Prostate gland (tissue), 2 donors: ENCODE results near the gene ANKRD11. TPM values are rescaled to one million over a fixed set of nuclear protein-coding genes. Genes with fewer than 3 reads are reported as not detected.

Source experiments
- DNase-seq: peaks from one replicate; pipeline ENCODE4 v3.0.0-alpha.2; 2019; ENCODE audit warnings: low spot score
- H3K27ac ChIP-seq, 2 donors: fragments of 200-600 bp; sonication (generic); 2 replicates each; pipeline ENCODE4 v1.5.1; 2017 to 2019
- H3K27me3 ChIP-seq: fragments of 200-600 bp; sonication (generic); replicated peaks from 2 replicates; pipeline ENCODE4 v1.5.1; 2019; ENCODE audit not compliant: insufficient read depth
- H3K36me3 ChIP-seq, 2 donors: fragments of 200-600 bp; sonication (generic); 1 replicate in 1 of 2; 2 replicates in 1 of 2; pipeline versions ENCODE4 v1.5.1 to v1.8.1; 2017 to 2019
- H3K4me1 ChIP-seq: fragments of 200-600 bp; sonication (generic); replicated peaks from 2 replicates; pipeline ENCODE4 v1.5.1; 2019
- H3K4me3 ChIP-seq, 2 donors: fragments of 200-600 bp; sonication (generic); 2 replicates each; pipeline ENCODE4 v1.5.1; 2017 to 2019
- H3K9me3 ChIP-seq: fragments of 200-600 bp; sonication (generic); 2 replicates; pipeline ENCODE4 v1.5.1; 2017
- CTCF ChIP-seq, 4 experiments: fragments of 200-600 bp in 2 of 4; fragments of 450-650 bp in 2 of 4; sonication (generic) in 2 of 4; IDR thresholded peaks; 1 replicate in 3 of 4; 2 replicates in 1 of 4; pipeline ENCODE4 v1.5.1; 2016 to 2019; ENCODE audit warnings: antibody characterized with exemption in 4 of 4, mild to moderate bottlenecking in 2 of 4, moderate library complexity in 2 of 4
- POLR2A ChIP-seq: fragments of 450-650 bp; IDR thresholded peaks from one replicate; pipeline ENCODE4 v1.6.1; 2016; ENCODE audit warnings: antibody characterized with exemption, mild to moderate bottlenecking
- POLR2AphosphoS5 ChIP-seq: sonication (generic); formaldehyde crosslinking; IDR thresholded peaks from one replicate; pipeline ENCODE4 v1.6.1; 2017; ENCODE audit warnings: antibody characterized with exemption
- WGBS: methylation state at CpG from one replicate; pipeline ENCODE4 v1.1.5; 2018; 5-methylcytosine and 5-hydroxymethylcytosine counted together
- intact Hi-C: fragments of 100-400 bp; cut with DNase I; formaldehyde crosslinking; loops from one replicate; pipeline ENCODE4 v1.14.2; 2022
- total RNA-seq, 2 donors: library from RNA; depleted of rRNA; stranded (reverse); fragments of >200 nt; gene quantifications; one replicate each; pipeline ENCODE4 v1.1.0, GENCODE V29; 2016

The ANKRD11 gene
- total RNA-seq, 2 donors from 2014 or later: 66.2 to 143 TPM

- no peaks in the 10 kb centered on the region for H3K27me3 ChIP-seq
- H3K4me1 ChIP-seq: peaks cover 8% of the 10 kb centered on the region
- intact Hi-C loops: no loop called here
- H3K9me3 ChIP-seq: no peaks in the 10 kb centered on the region
- no peak for DNase-seq
- H3K36me3 ChIP-seq: no peaks in the 10 kb centered on the region
- H3K27ac ChIP-seq: no peak overlapping the region
- WGBS: 82% methylated on average over 3 of the region's 3 CpGs
- no peak overlapping the region for H3K4me3 ChIP-seq
- TF ChIP-seq POLR2AphosphoS5 (no peak), POLR2A (no peak), CTCF (IDR thresholded peaks at IDR 0.05) (no peak)
These were observed 176.8 kb downstream of the ANKRD11 start for GRCh38 chr16:89313583-89313982.

GRCh38 chr16:89312598-89313299, 177.6 kb downstream of the ANKRD11 start:
- no peak overlapping the region for H3K27ac ChIP-seq
- no peaks in the 10 kb centered on the region for H3K9me3 ChIP-seq
- H3K27me3 ChIP-seq: no peaks in the 10 kb centered on the region
- no peak for DNase-seq
- 95% methylated on average over 22 of the region's 22 CpGs for WGBS
- peaks cover 8% of the 10 kb centered on the region for H3K4me1 ChIP-seq
- TF ChIP-seq POLR2A: no peak
- no peak for TF ChIP-seq POLR2AphosphoS5
- no peak for TF ChIP-seq CTCF (IDR thresholded peaks at IDR 0.05)
- intact Hi-C loops: no loop called here
- H3K4me3 ChIP-seq: no peak overlapping the region
- H3K36me3 ChIP-seq: no peaks in the 10 kb centered on the region

DNA sequence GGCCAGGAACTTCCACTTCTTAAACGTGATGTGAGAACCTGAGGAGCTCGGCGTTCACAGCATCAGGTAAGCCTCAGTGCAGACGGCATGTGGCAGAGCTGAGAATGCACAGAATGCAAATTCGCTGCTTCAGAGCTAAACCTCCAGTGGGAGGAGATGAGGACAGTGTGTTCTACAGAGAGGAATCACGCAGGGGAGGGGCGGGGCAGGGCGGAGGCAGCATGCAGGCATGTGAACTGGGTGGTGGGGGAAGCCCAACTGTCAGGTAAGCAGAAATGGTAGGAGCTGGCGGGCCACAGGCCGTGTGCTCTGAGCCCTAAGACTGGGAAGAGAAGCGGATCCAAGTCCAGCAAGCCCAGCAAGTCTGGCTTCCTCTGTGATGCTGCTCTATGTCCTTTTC, 178.2 kb downstream of the ANKRD11 start:
- intact Hi-C loops: no loop called here
- peaks cover 8% of the 10 kb centered on the region for H3K4me1 ChIP-seq
- WGBS: 76% methylated on average over 11 of the region's 11 CpGs

GRCh38 chr16:89311636-89312035, 178.7 kb downstream of the ANKRD11 start:
- no peaks in the 10 kb centered on the region for H3K36me3 ChIP-seq
- intact Hi-C loops: no loop called here
- TF ChIP-seq CTCF (IDR thresholded peaks at IDR 0.05) (no peak), POLR2A (no peak)

More for the DNA sequence above, 178.2 kb downstream of the ANKRD11 start:
- no peaks in the 10 kb centered on the region for H3K9me3 ChIP-seq
- no peak overlapping the region for H3K27ac ChIP-seq
- H3K4me3 ChIP-seq: no peak overlapping the region
- no peak for DNase-seq
- no peaks in the 10 kb centered on the region for H3K36me3 ChIP-seq
- TF ChIP-seq POLR2A (no peak), CTCF (IDR thresholded peaks at IDR 0.05) (no peak), POLR2AphosphoS5 (no peak)
- no peaks in the 10 kb centered on the region for H3K27me3 ChIP-seq

DNA sequence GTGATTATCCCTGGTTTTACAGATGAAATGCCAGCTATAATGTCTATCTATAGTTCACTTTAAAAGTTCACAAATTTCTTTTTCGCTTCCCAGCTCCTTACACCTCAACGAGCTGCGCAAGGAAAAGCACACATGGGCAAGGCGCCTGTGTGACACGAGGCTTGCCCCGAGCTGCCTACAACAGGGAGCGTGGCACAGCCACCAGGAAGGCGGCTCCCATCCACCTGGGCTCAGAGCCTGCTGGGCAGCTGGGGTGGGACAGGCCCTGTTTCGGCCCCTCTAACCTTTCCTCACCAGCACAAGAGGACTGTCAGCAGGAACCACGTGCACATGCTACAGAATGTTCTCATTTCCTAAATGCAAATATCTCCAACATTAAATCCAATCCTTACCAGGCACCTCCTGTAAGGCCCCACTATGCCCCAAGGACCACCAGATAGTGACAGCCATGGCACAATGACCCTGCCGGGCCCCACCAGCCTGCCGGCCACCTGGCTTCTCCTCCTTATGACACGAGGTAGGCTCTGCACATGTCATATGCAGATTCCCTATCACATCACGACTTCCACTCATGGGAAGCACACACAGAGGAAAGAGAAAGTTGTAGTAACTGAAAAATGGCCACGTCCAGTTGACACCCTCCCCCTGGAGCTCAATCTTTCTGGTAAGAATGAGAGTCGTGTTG, 180.8 kb downstream of the ANKRD11 start:
- Histone ChIP-seq H3K4me3 (no peak overlapping the region), H3K27me3 (no peaks in the 10 kb centered on the region), H3K27ac (no peak overlapping the region), H3K9me3 (no peaks in the 10 kb centered on the region), H3K4me1 (peaks cover 5% of the 10 kb centered on the region), H3K36me3 (no peaks in the 10 kb centered on the region)
- WGBS: 79% methylated on average over 16 of the region's 16 CpGs
- no peak for DNase-seq
- intact Hi-C loops: no loop called here
- TF ChIP-seq POLR2A: no peak
- no peak for TF ChIP-seq CTCF (IDR thresholded peaks at IDR 0.05)
- no peak for TF ChIP-seq POLR2AphosphoS5

More at GRCh38 chr16:89311636-89312035, 178.7 kb downstream of the ANKRD11 start:
- Histone ChIP-seq H3K27me3 (no peaks in the 10 kb centered on the region), H3K27ac (no peak overlapping the region), H3K4me1 (peaks cover 8% of the 10 kb centered on the region), H3K9me3 (no peaks in the 10 kb centered on the region), H3K4me3 (no peak overlapping the region)
- no peak for DNase-seq
- 92% methylated on average over 6 of the region's 6 CpGs for WGBS
